GM21360 (cell line): Measurements from ENCODE around the gene VSTM4.

ENCODE experiments used
- ATAC-seq: cut with Tn5 transposase; IDR thresholded peaks from one replicate; pipeline ENCODE4 v1.9.1; 2021; ENCODE audit warnings: mild to moderate bottlenecking, moderate library complexity; ENCODE audit not compliant: unreplicated experiment

Gene VSTM4

DNA sequence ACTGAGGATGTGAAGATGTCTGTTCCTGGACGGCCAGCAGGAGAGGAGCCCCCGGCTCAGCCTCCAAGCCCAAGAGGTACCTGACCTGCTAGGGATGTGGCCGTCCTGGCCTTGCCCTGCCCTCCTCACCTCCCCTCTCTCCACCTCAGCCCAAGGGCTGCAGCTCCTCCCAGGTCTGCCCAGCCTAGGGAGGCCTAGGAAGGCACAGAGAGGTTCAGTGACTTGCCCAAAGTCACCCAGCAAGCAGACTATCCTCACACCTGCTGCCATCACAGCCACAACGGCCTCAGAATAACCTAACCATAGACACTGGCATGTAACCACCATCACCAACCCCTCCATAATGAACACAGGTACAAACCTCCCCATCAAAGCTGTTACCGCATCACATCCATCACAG is 137.0 kb downstream of the VSTM4 start:
- ATAC-seq: no peak

DNA sequence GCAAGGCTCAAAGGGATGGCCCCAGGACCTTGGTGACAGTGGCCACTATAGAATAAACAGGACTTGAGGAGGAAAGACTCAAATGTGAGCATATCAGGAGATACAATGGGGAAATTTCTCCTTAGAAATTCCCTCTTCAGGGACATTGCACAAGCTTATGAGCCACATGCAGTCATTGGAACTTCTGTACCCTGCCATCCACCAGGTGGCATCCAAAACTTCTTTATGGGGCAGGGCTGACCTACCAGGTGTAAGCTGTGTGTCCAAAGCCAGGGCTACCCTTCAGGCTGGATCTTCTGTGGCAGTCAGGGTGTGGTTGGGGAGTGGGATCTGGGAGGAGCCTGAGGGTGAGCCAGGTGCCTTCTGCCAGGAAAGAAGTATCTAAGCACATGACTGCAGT is 139.1 kb downstream of the VSTM4 start:
- no peak for ATAC-seq

DNA sequence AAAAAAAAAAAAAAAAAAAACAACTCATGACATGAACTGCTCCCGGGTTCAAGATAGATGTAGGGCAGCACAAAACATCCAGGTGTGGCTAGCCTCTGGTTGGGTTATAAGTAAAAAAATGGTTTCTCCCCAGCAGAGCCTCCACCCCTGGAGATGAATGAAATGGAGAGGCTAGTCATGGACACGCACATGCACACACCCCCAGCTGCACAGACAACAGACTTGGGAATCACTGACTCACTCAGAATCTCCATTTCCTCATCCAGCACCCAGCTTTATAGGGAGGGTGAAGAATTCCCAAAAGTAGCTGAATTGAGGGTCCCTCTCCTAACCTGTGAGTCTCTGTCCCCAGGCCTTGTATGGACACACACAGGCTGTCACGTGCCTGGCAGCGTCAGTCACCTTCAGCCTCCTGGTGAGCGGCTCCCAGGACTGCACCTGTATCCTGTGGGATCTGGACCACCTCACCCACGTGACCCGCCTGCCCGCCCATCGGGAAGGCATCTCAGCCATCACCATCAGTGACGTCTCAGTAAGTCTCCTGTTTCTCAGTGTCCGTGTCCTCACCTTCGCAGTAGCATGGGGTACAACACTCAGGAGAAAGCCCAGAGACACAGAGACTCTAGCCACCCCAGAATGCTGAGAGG is 140.7 kb downstream of the VSTM4 start:
- no peak for ATAC-seq

DNA sequence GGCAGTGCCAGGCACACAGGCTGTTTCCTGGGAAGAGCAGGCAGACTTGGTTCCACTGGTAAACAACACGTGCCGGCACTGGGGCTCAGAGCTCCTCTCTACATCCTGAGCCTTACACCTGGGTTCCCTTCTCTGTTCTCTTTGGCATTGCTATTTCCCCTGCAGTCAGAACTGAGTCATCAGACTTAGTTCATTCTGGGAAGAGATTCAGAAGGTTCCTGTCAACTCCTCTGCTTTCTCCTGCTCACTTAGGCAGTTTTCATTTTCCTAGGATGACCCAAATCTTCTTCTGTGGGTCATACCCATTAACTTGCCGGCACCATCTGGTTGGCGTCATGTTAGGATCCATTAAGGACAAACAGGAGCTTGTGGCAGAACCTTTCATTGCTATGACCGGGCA is 142.3 kb downstream of the VSTM4 start:
- ATAC-seq: no peak

DNA sequence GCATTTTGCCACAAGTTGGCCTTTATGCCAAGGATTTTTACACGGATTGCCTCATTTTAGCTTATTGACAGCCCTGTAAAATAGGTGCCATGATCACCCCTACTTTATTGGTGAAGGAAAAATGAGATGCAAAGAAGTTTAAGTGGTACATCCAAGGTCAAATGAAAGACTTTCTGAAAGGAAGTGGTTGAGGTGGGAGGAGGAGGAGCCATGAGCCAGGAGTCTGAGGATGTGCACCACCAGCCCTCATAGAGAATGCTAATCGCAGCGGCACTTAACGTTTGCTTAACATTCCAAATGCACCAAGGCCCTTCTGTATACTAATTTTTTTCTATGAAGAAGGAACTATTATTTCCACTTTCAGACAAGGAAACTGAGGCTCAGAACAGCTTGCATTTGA is 144.7 kb downstream of the VSTM4 start:
- ATAC-seq: no peak

DNA sequence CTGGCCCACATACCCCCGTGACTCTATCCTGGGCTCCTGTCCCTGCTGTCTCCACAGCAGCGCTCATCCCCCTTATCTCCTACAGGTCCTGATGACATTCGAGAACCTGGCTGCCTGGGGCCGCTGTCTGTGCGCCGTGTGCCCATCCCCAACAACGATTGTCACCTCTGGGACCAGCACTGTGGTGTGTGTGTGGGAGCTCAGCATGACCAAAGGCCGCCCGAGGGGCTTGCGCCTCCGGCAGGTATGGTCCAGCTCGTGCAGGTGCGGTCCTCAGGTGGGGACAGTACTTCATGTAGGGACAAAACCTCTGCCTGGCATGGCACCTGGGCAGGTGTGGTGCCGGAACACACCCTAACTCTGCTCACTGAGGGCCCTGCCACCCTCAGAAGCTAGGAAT is 145.3 kb downstream of the VSTM4 start:
- ATAC-seq: no peak

DNA sequence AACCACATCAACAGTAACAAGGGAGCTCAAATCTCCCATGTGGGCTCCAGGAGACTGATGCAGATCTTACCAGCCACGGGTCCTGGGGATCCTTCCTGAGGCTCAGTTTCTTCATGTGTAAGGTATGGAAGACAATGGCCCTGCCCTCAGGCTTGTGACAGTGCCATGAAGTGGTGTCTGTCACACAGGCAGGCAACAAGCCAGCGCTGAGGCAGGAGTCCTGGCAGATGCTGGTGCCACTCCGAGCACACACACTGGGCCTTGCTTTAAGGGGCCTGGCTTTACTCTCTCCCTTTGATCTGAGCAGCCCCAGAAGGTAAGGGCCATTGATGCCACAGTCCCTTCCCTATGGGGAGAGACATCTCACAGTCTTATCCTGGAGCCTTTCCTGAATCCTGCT is 147.3 kb downstream of the VSTM4 start:
- no peak for ATAC-seq

DNA sequence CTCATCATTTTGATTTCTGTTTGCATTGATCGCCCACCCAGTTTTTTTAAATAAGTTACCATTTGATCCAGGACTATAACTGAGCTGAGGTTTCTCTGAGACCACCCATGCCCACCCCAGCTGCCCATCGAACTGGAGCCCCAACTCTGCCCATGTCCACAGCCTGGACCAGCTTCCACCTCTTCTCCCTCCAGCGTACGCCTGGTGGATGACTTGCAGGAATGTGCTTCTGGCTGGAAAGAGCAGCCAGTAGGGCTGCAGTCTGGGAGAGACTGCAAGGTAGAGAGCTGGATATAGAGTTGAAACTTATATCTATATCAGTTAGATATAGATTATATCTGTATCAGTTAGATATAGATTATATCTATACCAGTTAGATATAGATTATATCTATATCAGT is 149.9 kb downstream of the VSTM4 start:
- no peak for ATAC-seq
